A673 (cell line): ENCODE results near the gene HACD1.

ENCODE experiments used
- EZH2 ChIP-seq: fragments of 200-600 bp; sonication (generic); IDR thresholded peaks from 2 replicates; pipeline ENCODE4 v1.6.1; 2017; ENCODE audit warnings: borderline replicate concordance, low read depth, mild to moderate bottlenecking, mixed read lengths, antibody characterized with exemption, low read length; ENCODE audit not compliant: poor library complexity, severe bottlenecking
- TF ChIP-seq, protein P1 (sequence below): fragments of 300-800, 200-600 bp; sonication (generic); conservative IDR thresholded peaks from 2 replicates; pipeline ENCODE4 v1.5.1; 2017; ENCODE audit warnings: low read depth, mild to moderate bottlenecking, antibody characterized with exemption, low read length, moderate library complexity, mixed read lengths

DNA sequence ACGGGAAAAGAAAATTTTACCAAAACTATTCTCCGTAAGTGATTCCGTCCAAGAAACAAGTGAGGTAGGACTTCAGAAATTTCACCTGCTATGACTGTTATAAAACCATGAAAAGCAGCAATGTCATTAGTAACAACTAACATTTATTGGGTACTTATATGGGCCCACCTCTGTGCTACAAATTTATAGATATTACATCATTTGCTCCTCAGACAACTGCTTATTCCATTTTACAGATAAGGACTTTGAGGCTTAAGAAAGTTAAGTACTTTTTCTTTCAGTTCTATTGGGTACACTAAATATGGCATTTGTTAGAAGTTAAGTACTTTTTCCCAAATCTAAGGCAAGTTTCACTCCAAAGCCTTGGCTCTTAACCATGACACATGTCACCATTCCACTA lies 36.3 kb downstream of the HACD1 start:
- TF ChIP-seq, protein P1, sequence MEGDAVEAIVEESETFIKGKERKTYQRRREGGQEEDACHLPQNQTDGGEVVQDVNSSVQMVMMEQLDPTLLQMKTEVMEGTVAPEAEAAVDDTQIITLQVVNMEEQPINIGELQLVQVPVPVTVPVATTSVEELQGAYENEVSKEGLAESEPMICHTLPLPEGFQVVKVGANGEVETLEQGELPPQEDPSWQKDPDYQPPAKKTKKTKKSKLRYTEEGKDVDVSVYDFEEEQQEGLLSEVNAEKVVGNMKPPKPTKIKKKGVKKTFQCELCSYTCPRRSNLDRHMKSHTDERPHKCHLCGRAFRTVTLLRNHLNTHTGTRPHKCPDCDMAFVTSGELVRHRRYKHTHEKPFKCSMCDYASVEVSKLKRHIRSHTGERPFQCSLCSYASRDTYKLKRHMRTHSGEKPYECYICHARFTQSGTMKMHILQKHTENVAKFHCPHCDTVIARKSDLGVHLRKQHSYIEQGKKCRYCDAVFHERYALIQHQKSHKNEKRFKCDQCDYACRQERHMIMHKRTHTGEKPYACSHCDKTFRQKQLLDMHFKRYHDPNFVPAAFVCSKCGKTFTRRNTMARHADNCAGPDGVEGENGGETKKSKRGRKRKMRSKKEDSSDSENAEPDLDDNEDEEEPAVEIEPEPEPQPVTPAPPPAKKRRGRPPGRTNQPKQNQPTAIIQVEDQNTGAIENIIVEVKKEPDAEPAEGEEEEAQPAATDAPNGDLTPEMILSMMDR: no peak
- TF ChIP-seq EZH2: no peak
